NCI-H128 (cell line): ENCODE results near the gene ZNF76.
"Not testable (repeated sequence)": the region's sequence is repeated elsewhere in the genome, so short reads cannot be mapped to it uniquely, and the experiment has no call there.

ENCODE experiments used
- DNase-seq: peaks from one replicate; lab custom pipeline; 2025; ENCODE audit not compliant: unreplicated experiment; lab: John Stamatoyannopoulos, UW

The ZNF76 gene

GRCh38 chr6:35327349-35328027 is 68.0 kb downstream of the ZNF76 start:
- DNase-seq = peak; percentile 36

- DNase-seq = no peak
These were observed 68.7 kb downstream of the ZNF76 start for GRCh38 chr6:35328108-35328723.

- not testable (repeated sequence) for DNase-seq
These were observed 69.4 kb downstream of the ZNF76 start for GRCh38 chr6:35328965-35329364.

GRCh38 chr6:35330541-35331119 is 71.1 kb downstream of the ZNF76 start:
- DNase-seq = no peak

GRCh38 chr6:35332074-35332887 is 72.7 kb downstream of the ZNF76 start:
- DNase-seq = peak; percentile 50

GRCh38 chr6:35341557-35341956 is 82.0 kb downstream of the ZNF76 start:
- no peak for DNase-seq

GRCh38 chr6:35342258-35343091 is 82.9 kb downstream of the ZNF76 start, which contains the start of gene PPARD:
PPARD (plus strand) TSS chr6:35342558; CDS start chr6:35411088, 68,530 bp downstream.
- DNase-seq = peak; percentile 94

- DNase-seq = no peak
These were observed 83.7 kb downstream of the ZNF76 start for GRCh38 chr6:35343092-35343834.

GRCh38 chr6:35343835-35344550 is 84.5 kb downstream of the ZNF76 start:
- DNase-seq = no peak
